ENCODE results near the gene CENPP.

CENPP gene

DNA sequence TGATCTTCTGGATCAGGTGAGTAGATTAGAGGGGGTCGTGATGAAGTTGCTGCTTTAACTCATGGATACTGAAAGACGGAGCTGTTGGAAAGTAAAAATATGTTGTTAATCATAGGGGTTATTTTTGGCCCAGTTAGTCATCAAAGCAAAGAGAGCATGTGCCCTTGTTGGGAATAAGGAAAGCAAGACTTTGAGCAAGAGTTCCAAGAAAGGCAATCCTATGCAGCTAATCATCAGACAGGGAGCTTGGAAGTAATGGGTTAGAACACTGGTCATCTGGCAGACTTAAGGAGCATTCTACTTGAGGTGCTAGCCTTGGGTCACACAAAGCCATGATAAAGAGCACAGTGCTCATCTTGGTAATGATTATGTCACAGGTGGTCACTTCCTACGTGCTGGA lies 138.2 kb downstream of the CENPP start:
- Histone ChIP-seq H3K27me3 (replicated peaks in 2 of 5; ENCODE audit: control insufficient read depth in 4 of 5, insufficient read depth in 5 of 5, low read length in 4 of 5) (no peaks in the 10 kb centered on the region), H3K27ac (ENCODE audit: insufficient read depth in 1 of 2, low read depth in 1 of 2, low read length in 2 of 2, poor library complexity in 1 of 2, severe bottlenecking in 2 of 2) (no peak overlapping the region), H3K36me3 (ENCODE audit: control insufficient read depth in 4 of 4, insufficient read depth in 4 of 4, low read length in 3 of 4) (no peaks in the 10 kb centered on the region), H3K4me3 (ENCODE audit: control insufficient read depth in 1 of 7, extremely low read depth in 1 of 7, insufficient read depth in 4 of 7, low read depth in 2 of 7, low read length in 6 of 7) (no peak overlapping the region), H3K9me3 (ENCODE audit: control extremely low read depth in 1 of 5, control insufficient read depth in 4 of 5, insufficient read depth in 2 of 5, low read depth in 1 of 5, low read length in 4 of 5) (no peaks in the 10 kb centered on the region), H3K4me1 (ENCODE audit: control extremely low read depth in 1 of 4, control insufficient read depth in 4 of 4, insufficient read depth in 4 of 4, low read length in 3 of 4) (no peaks in the 10 kb centered on the region)
- WGBS (ENCODE audit: insufficient coverage): 97% methylated on average over 3 of the region's 3 CpGs
- ChIA-PET POLR2A (no interaction called here), CTCF (no interaction called here)
- no peak for DNase-seq

DNA sequence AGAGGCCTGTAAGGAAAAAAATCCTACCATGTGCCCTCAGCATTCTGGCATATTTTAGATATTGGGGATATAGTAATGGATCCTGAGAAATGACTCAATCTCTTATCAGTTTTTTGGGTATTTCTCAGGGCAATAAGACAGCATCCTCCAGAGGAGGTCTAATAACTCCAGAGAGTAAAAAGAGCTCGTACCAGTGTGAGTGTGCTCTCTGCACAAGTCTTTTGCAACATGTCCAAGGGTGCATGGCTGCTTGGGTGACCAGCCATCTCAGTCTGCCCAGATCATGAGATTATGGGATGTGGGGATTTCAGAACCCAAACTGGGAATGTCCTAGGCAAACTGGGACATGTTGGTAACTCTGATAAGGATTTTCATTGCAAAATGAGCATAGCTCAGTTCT lies 141.3 kb downstream of the CENPP start:
- no peaks in the 10 kb centered on the region for H3K9me3 ChIP-seq (ENCODE audit: control extremely low read depth in 1 of 5, control insufficient read depth in 4 of 5, insufficient read depth in 2 of 5, low read depth in 1 of 5, low read length in 4 of 5)
- no peak overlapping the region for H3K4me3 ChIP-seq (ENCODE audit: control insufficient read depth in 1 of 7, extremely low read depth in 1 of 7, insufficient read depth in 4 of 7, low read depth in 2 of 7, low read length in 6 of 7)
- ChIA-PET CTCF (no interaction called here), POLR2A (no interaction called here)
- 100% methylated on average over 1 of the region's 1 CpG for WGBS (ENCODE audit: insufficient coverage)
- no peaks in the 10 kb centered on the region for H3K36me3 ChIP-seq (ENCODE audit: control insufficient read depth in 4 of 4, insufficient read depth in 4 of 4, low read length in 3 of 4)
- no peaks in the 10 kb centered on the region for H3K27me3 ChIP-seq (replicated peaks in 2 of 5; ENCODE audit: control insufficient read depth in 4 of 5, insufficient read depth in 5 of 5, low read length in 4 of 5)
- H3K27ac ChIP-seq (ENCODE audit: insufficient read depth in 1 of 2, low read depth in 1 of 2, low read length in 2 of 2, poor library complexity in 1 of 2, severe bottlenecking in 2 of 2): no peak overlapping the region
- DNase-seq: no peak
- H3K4me1 ChIP-seq (ENCODE audit: control extremely low read depth in 1 of 4, control insufficient read depth in 4 of 4, insufficient read depth in 4 of 4, low read length in 3 of 4): no peaks in the 10 kb centered on the region

DNA sequence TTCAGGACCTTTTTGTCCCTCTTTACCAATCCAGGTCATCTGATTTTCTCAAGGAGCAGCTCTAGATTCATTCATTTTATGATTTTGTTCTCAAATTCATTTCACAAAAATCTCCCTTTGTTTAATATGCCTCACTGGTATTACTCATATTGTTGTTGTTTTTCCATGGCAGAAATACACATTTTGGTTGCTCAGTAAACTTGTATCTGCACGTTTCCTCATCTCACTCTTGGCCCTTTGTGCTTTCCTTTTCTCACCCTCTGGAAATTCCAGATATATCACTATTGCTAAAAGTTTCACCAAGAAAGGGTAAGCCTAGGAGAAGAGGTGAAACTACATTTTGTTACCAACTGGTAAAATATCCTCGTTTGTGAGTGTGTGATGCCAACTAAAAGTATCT lies 141.8 kb downstream of the CENPP start:
- WGBS (ENCODE audit: insufficient coverage): 100% methylated on average over 2 of the region's 2 CpGs
- no peaks in the 10 kb centered on the region for H3K27me3 ChIP-seq (replicated peaks in 2 of 5; ENCODE audit: control insufficient read depth in 4 of 5, insufficient read depth in 5 of 5, low read length in 4 of 5)
- POLR2A ChIA-PET: no interaction called here
- H3K4me1 ChIP-seq (ENCODE audit: control extremely low read depth in 1 of 4, control insufficient read depth in 4 of 4, insufficient read depth in 4 of 4, low read length in 3 of 4): no peaks in the 10 kb centered on the region
- CTCF ChIA-PET: no interaction called here
- no peak for DNase-seq
- H3K4me3 ChIP-seq (ENCODE audit: control insufficient read depth in 1 of 7, extremely low read depth in 1 of 7, insufficient read depth in 4 of 7, low read depth in 2 of 7, low read length in 6 of 7): no peak overlapping the region
- H3K9me3 ChIP-seq (ENCODE audit: control extremely low read depth in 1 of 5, control insufficient read depth in 4 of 5, insufficient read depth in 2 of 5, low read depth in 1 of 5, low read length in 4 of 5): no peaks in the 10 kb centered on the region
- H3K36me3 ChIP-seq (ENCODE audit: control insufficient read depth in 4 of 4, insufficient read depth in 4 of 4, low read length in 3 of 4): no peaks in the 10 kb centered on the region
- H3K27ac ChIP-seq (ENCODE audit: insufficient read depth in 1 of 2, low read depth in 1 of 2, low read length in 2 of 2, poor library complexity in 1 of 2, severe bottlenecking in 2 of 2): no peak overlapping the region

DNA sequence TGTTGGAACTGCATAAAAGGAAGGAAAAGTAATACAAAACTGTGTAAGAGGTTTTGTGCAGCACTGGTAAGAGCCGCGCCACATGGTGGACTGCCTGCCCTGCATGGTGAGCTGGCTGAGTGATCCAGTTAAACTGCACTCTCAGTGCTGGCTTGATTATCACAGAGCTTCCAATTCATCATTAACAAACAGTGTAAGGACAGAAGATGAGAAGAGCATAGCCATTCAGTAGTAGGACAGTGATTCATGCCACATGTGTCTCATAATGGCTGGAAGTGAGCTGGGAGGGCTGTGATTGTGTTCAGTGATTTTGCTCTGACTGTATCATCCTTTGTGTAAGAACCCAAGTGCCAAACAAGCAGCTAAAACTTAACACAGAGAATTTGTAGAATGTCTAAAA lies 142.5 kb downstream of the CENPP start:
- Histone ChIP-seq H3K9me3 (ENCODE audit: control extremely low read depth in 1 of 5, control insufficient read depth in 4 of 5, insufficient read depth in 2 of 5, low read depth in 1 of 5, low read length in 4 of 5) (no peaks in the 10 kb centered on the region), H3K27me3 (replicated peaks in 2 of 5; ENCODE audit: control insufficient read depth in 4 of 5, insufficient read depth in 5 of 5, low read length in 4 of 5) (no peaks in the 10 kb centered on the region), H3K4me1 (ENCODE audit: control extremely low read depth in 1 of 4, control insufficient read depth in 4 of 4, insufficient read depth in 4 of 4, low read length in 3 of 4) (no peaks in the 10 kb centered on the region), H3K4me3 (ENCODE audit: control insufficient read depth in 1 of 7, extremely low read depth in 1 of 7, insufficient read depth in 4 of 7, low read depth in 2 of 7, low read length in 6 of 7) (no peak overlapping the region), H3K27ac (ENCODE audit: insufficient read depth in 1 of 2, low read depth in 1 of 2, low read length in 2 of 2, poor library complexity in 1 of 2, severe bottlenecking in 2 of 2) (no peak overlapping the region), H3K36me3 (ENCODE audit: control insufficient read depth in 4 of 4, insufficient read depth in 4 of 4, low read length in 3 of 4) (no peaks in the 10 kb centered on the region)
- ChIA-PET CTCF (interaction anchor here (0.6 kb wide), 1 partner anchor 218 kb away, joined by 3 read pairs; no protein-coding TSS in a partner anchor), POLR2A (no interaction called here)
- WGBS (ENCODE audit: insufficient coverage): no CpG with 5 or more reads among the region's 2 CpGs
- no peak for DNase-seq

DNA sequence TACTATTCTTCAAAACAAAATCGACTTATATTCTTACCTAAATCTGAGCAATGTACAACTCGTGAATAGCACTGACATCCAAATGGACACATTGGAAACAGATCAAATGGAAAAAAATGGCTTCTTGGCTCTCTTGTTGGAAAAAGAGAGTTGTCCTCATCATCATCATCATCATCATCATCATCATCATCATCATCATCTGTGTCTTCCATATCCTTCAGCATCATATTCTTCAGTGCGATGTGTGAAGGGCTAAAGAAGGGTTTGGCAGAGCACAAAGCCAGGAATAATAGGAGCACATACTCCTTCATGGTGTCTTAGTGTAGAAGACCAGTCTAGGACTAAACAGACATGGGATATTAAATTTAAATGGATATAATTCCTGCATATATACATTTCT lies 148.8 kb downstream of the CENPP start:
- Histone ChIP-seq H3K27ac (ENCODE audit: insufficient read depth in 1 of 2, low read depth in 1 of 2, low read length in 2 of 2, poor library complexity in 1 of 2, severe bottlenecking in 2 of 2) (no peak overlapping the region), H3K36me3 (ENCODE audit: control insufficient read depth in 4 of 4, insufficient read depth in 4 of 4, low read length in 3 of 4) (no peaks in the 10 kb centered on the region), H3K4me3 (ENCODE audit: control insufficient read depth in 1 of 7, extremely low read depth in 1 of 7, insufficient read depth in 4 of 7, low read depth in 2 of 7, low read length in 6 of 7) (no peak overlapping the region), H3K27me3 (replicated peaks in 2 of 5; ENCODE audit: control insufficient read depth in 4 of 5, insufficient read depth in 5 of 5, low read length in 4 of 5) (no peaks in the 10 kb centered on the region), H3K4me1 (ENCODE audit: control extremely low read depth in 1 of 4, control insufficient read depth in 4 of 4, insufficient read depth in 4 of 4, low read length in 3 of 4) (no peaks in the 10 kb centered on the region), H3K9me3 (ENCODE audit: control extremely low read depth in 1 of 5, control insufficient read depth in 4 of 5, insufficient read depth in 2 of 5, low read depth in 1 of 5, low read length in 4 of 5) (no peaks in the 10 kb centered on the region)
- ChIA-PET POLR2A (no interaction called here), CTCF (no interaction called here)
- DNase-seq: no peak
- 100% methylated on average over 2 of the region's 3 CpGs for WGBS (ENCODE audit: insufficient coverage)

DNA sequence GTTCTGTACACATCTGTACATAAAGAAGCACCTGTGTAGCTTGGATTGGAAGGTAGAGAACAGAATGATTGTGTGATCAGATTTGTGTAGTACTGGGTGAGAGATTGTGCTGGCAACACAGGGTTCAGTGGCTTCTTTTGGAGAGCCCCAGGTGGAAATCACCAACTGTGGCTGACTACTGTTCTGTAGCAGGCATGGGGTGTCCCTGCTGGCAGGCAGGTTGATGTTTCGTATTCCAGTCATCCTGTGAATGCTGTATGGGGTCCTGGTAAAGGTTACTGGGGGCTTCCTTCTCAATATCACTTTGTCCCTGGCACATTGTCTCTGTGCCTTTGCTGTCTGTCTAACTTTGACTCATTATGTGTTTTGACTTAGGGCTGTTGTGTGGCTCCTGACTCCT lies 151.2 kb downstream of the CENPP start:
- ChIA-PET POLR2A (no interaction called here), CTCF (no interaction called here)
- Histone ChIP-seq H3K4me1 (ENCODE audit: control extremely low read depth in 1 of 4, control insufficient read depth in 4 of 4, insufficient read depth in 4 of 4, low read length in 3 of 4) (peaks cover 0 to 5% (median 0%) of the 10 kb centered on the region in 4 experiments), H3K4me3 (ENCODE audit: control insufficient read depth in 1 of 7, extremely low read depth in 1 of 7, insufficient read depth in 4 of 7, low read depth in 2 of 7, low read length in 6 of 7) (no peak overlapping the region), H3K36me3 (ENCODE audit: control insufficient read depth in 4 of 4, insufficient read depth in 4 of 4, low read length in 3 of 4) (no peaks in the 10 kb centered on the region), H3K27ac (ENCODE audit: insufficient read depth in 1 of 2, low read depth in 1 of 2, low read length in 2 of 2, poor library complexity in 1 of 2, severe bottlenecking in 2 of 2) (no peak overlapping the region), H3K9me3 (ENCODE audit: control extremely low read depth in 1 of 5, control insufficient read depth in 4 of 5, insufficient read depth in 2 of 5, low read depth in 1 of 5, low read length in 4 of 5) (no peaks in the 10 kb centered on the region), H3K27me3 (replicated peaks in 2 of 5; ENCODE audit: control insufficient read depth in 4 of 5, insufficient read depth in 5 of 5, low read length in 4 of 5) (no peaks in the 10 kb centered on the region)
- WGBS (ENCODE audit: insufficient coverage): no CpG with 5 or more reads among the region's 1 CpG
- DNase-seq: no peak

DNA sequence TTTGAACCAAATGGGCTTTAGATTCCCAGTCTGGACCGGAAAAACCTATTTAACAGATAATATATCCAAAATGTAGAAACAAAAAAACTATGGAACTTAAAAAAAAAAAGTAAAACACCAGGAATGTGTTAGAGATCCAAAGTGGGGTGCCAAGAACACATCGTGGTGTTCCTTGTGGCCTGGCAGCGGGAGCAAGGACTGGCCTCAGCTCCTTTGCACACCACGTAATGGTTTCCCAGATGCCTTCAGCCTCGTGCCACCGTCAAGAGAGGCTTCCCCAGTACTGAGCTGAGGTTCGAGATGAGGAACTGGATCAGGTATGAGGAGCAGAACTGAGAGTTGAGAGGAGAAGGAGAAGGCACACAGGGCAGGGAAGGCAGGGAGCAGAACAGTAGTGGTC lies 153.0 kb downstream of the CENPP start:
- Histone ChIP-seq H3K36me3 (ENCODE audit: control insufficient read depth in 4 of 4, insufficient read depth in 4 of 4, low read length in 3 of 4) (no peaks in the 10 kb centered on the region), H3K4me1 (ENCODE audit: control extremely low read depth in 1 of 4, control insufficient read depth in 4 of 4, insufficient read depth in 4 of 4, low read length in 3 of 4) (peaks cover 0 to 5% (median 0%) of the 10 kb centered on the region in 4 experiments), H3K9me3 (ENCODE audit: control extremely low read depth in 1 of 5, control insufficient read depth in 4 of 5, insufficient read depth in 2 of 5, low read depth in 1 of 5, low read length in 4 of 5) (no peaks in the 10 kb centered on the region), H3K4me3 (ENCODE audit: control insufficient read depth in 1 of 7, extremely low read depth in 1 of 7, insufficient read depth in 4 of 7, low read depth in 2 of 7, low read length in 6 of 7) (no peak overlapping the region), H3K27me3 (replicated peaks in 2 of 5; ENCODE audit: control insufficient read depth in 4 of 5, insufficient read depth in 5 of 5, low read length in 4 of 5) (no peaks in the 10 kb centered on the region), H3K27ac (ENCODE audit: insufficient read depth in 1 of 2, low read depth in 1 of 2, low read length in 2 of 2, poor library complexity in 1 of 2, severe bottlenecking in 2 of 2) (no peak overlapping the region)
- DNase-seq: no peak
- ChIA-PET CTCF (interaction anchor here (0.6 kb wide), 1 partner anchor 362 kb away, joined by 3 read pairs; no protein-coding TSS in a partner anchor), POLR2A (no interaction called here)
- 100% methylated on average over 4 of the region's 7 CpGs for WGBS (ENCODE audit: insufficient coverage)

All from common myeloid progenitor, CD34-positive (primary cell).